Stimulated activated CD8-positive, alpha-beta memory T cell treated with anti-CD3 and anti-CD28 coated beads, Interleukin-12 subunit alpha, Interleukin-12 subunit beta, amount 100 ng/mL, for 1 hour (primary cell): Measurements from ENCODE around the gene KYAT1.
"Not testable (repeated sequence)": the region's sequence is repeated elsewhere in the genome, so short reads cannot be mapped to it uniquely, and the experiment has no call there.

ENCODE experiments used
- DNase-seq: peaks from one replicate; pipeline ENCODE4 v3.0.0-alpha.2; 2020; ENCODE audit warnings: low read depth

Gene KYAT1

GRCh38 chr9:128818099-128818838, 63.5 kb downstream of the KYAT1 start, which contains the start of gene ENDOG:
Gene ENDOG, plus strand, starts transcription at chr9:128818500. Its CDS starts 185 bp downstream, at chr9:128818685.
- peak; percentile 92 for DNase-seq

- no peak for DNase-seq
Measured at GRCh38 chr9:128810873-128811272, 70.9 kb downstream of the KYAT1 start.

GRCh38 chr9:128809831-128810230, 71.9 kb downstream of the KYAT1 start:
- no peak for DNase-seq

- DNase-seq, result no peak
Measured at GRCh38 chr9:128809036-128809599, 72.6 kb downstream of the KYAT1 start.

DNA sequence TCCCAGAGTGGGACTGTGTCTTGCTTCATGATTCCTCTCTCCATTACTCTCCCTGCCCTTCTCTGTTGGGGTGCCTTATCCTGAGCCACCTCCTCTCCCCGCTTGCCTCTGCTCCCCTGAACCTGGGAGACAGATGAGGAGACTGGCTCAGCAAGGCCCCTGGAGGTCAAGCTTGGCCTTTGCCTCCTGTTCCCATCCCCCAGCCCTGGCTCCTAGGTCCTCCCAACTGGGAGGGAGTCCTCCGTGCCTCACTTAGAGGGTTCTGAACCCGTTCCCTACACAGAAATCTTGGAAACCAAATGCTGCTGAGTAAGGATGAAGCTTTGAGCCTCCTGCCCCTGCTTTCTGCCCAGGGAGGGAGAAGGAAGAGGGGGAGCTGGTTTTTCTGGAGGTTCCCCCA, 73.2 kb downstream of the KYAT1 start:
- no peak for DNase-seq

- DNase-seq, result no peak
Measured at GRCh38 chr9:128807827-128808226, 73.9 kb downstream of the KYAT1 start.

DNA sequence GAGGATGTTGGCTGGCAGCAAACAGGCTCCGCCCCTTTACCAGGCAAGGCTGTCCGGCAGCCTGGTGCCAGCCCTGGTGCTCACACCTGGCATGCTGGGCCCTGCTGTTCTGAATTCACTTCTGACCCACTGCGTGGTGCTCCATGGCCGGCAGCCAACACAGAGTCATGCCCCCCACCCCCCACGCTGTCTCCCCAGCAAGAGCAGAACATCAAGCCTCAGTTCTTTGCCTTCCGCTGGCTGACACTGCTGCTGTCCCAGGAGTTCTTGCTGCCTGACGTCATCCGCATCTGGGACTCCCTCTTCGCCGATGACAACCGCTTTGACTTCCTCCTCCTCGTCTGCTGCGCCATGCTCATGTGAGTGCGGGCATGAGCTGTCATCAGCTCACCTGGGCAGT, 76.1 kb downstream of the KYAT1 start:
- DNase-seq, result no peak

- DNase-seq, result no peak
Measured at GRCh38 chr9:128802482-128802881, 79.3 kb downstream of the KYAT1 start.

DNA sequence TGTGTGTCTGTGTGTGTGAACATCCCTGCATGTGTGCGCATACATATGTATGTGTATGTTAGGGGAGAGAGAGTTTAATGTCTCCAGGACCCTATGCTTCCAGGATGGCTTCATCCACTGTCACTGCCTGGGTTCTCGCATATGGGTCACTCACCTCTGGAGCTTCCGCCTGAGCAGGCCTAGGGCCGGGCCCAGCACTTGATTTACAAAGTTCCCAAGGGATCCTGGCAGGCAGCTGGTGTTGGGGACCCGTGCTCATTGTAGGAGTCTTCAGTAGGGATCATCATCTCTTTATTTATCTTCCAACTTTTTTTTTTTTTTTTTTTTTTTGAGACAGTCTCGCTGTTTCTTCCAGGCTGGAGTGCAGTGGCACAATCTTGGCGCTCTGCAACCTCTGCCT, 81.7 kb downstream of the KYAT1 start:
- no peak for DNase-seq

GRCh38 chr9:128798896-128799295, 82.9 kb downstream of the KYAT1 start:
- DNase-seq, result no peak

DNA sequence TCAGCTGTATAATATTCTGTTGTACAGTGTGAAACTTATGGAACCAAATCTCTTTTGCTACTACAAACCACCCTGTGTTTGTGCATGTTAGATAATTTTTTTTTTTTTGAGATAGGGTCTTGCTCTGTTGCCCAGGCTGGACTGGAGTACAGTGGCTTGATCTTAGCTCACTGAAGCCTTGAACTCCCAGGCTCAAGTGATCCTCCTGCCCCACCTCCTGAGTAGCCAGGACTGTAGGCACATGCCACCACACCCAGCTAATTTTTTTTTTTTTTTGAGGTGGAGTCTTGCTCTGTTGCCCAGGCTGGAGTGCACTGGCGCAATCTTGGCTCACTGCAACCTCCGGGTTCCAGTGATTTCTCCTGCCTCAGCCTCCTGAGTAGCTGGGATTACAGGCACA, 86.8 kb downstream of the KYAT1 start:
- DNase-seq, result not testable (repeated sequence)

GRCh38 chr9:128792978-128793686, 88.6 kb downstream of the KYAT1 start:
- no peak for DNase-seq

- DNase-seq, result no peak
Measured at GRCh38 chr9:128792134-128792533, 89.6 kb downstream of the KYAT1 start.

GRCh38 chr9:128790536-128790935, 91.2 kb downstream of the KYAT1 start:
- DNase-seq, result no peak

- no peak for DNase-seq
Measured at GRCh38 chr9:128788445-128788844, 93.3 kb downstream of the KYAT1 start.

GRCh38 chr9:128787659-128788058, 94.1 kb downstream of the KYAT1 start:
- no peak for DNase-seq

DNA sequence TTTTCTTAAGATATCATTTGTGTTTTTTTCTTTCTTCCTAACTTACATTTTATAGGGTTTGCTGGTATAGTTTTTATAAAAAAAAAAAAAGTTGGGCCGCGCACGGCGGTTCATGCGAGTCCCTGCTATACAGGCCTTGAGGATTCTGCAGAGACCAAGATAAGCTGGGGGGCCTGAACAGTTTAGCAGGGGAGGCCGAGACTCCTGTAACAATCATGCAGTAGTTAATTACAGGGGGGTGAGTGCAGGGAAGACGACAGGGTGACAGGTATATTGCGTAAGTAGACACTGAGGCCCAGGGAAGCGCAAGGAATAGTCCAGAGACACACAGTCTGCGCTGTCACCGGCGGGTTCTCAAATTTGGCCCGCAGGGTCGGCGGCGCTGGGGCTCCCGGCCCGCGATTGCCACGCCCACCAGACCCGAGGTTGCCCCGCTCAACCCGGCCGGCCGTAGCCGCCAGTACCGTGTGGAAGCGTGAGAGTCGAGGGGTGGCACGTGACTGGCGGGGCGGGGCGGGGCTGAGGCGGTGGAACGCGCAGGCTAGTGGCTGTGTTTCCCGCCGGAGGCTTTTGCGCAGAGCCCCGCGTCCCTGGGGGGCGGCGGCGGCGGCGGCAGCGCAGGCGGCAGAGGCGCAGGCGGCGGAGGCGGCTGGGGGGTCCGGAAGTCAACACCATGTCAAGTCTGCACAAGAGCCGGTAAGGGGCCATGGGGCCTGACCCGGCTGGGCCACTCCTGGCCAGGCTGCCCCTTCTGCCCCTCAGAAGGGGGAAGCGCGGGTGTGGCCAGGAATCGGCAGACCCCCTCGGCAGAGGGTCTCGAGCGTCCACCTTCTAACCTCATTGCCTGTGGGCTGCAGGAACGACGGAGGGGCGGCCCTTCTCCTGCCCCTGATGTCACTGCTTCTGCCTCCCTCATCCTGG, 94.8 kb downstream of the KYAT1 start, which contains the start of gene TBC1D13:
Gene TBC1D13 (plus strand): TSS at position 573 of the 921 bp plus-strand sequence. CDS start 101 bp downstream, at position 674.
- peak; percentile 82 for DNase-seq

DNA sequence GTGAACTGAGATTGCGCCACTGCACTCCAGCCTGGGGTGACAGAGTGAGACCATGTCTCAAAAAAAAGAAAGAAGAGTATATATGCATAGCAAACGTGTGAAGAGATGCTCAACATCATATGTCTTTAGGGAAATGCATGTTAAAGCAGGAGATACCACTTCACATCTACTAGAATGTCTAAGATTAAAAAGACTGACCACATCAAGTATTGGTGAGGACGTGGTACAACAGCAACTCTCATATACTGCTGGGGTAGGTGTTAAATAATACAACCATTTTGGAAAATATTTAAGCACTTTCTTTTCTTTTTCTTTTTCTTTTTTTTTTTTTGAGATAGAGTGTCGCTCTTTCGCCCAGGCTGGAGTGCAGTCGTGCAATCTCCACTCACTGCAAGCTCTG, 96.3 kb downstream of the KYAT1 start:
- no peak for DNase-seq
